ENCODE measurements around the gene PDE5A. TPM values are rescaled to one million over a fixed set of nuclear protein-coding genes. Genes with fewer than 3 reads are reported as not detected.

The PDE5A gene
- polyA plus RNA-seq, 1 donor from 2014 or later: 12.9 TPM

- H4K20me1 ChIP-seq (ENCODE audit: insufficient read depth): no peaks in the 10 kb centered on the region
- no peak overlapping the region for H3K9ac ChIP-seq (ENCODE audit: low read length)
- H3K4me3 ChIP-seq (ENCODE audit: low read length): no peak overlapping the region
- no peaks in the 10 kb centered on the region for H3K9me3 ChIP-seq (ENCODE audit: low read length)
- H3K79me2 ChIP-seq (replicated peaks; ENCODE audit: insufficient read depth, low read length): no peaks in the 10 kb centered on the region
- H3F3A ChIP-seq (ENCODE audit: insufficient read depth, low read length, poor library complexity, severe bottlenecking): no peaks in the 10 kb centered on the region
- H3K9me2 ChIP-seq (ENCODE audit: insufficient read depth, low read length): no peaks in the 10 kb centered on the region
- no peak overlapping the region for H2AFZ ChIP-seq (ENCODE audit: low read depth, low read length)
- H3K36me3 ChIP-seq (ENCODE audit: insufficient read depth, low read length): no peaks in the 10 kb centered on the region
- no peak overlapping the region for H3K4me2 ChIP-seq (ENCODE audit: low read length)
- H3K27me3 ChIP-seq (ENCODE audit: insufficient read depth, low read depth, low read length): no peaks in the 10 kb centered on the region
- no peak overlapping the region for H3K27ac ChIP-seq (ENCODE audit: low read length)
- TF ChIP-seq POLR2AphosphoS5 (IDR thresholded peaks at IDR 0.05): no peak
- TF ChIP-seq REST (IDR thresholded peaks at IDR 0.05; ENCODE audit: borderline replicate concordance): no peak
- no peak for TF ChIP-seq EP300 (conservative IDR thresholded peaks at IDR 0.05; ENCODE audit: poor library complexity, severe bottlenecking)
- no peak for TF ChIP-seq TAF1 (IDR thresholded peaks at IDR 0.05; ENCODE audit: low read depth)
- no peak for TF ChIP-seq EZH2 (IDR thresholded peaks at IDR 0.05; ENCODE audit: borderline replicate concordance, insufficient read depth, low read length, poor library complexity, severe bottlenecking)
- TF ChIP-seq SMC3 (conservative IDR thresholded peaks at IDR 0.05; ENCODE audit: poor library complexity): no peak
- TF ChIP-seq MXI1 (conservative IDR thresholded peaks at IDR 0.05; ENCODE audit: poor library complexity, severe bottlenecking): no peak
- no peak for TF ChIP-seq CTCF (IDR thresholded peaks at IDR 0.05; ENCODE audit: poor library complexity, severe bottlenecking)
- no peak for TF ChIP-seq RAD21 (conservative IDR thresholded peaks at IDR 0.05)
Measured at GRCh38 chr4:119581190-119581873, 47.3 kb downstream of the PDE5A start.

- Histone ChIP-seq H2AFZ (ENCODE audit: low read depth, low read length) (no peak overlapping the region), H3K27ac (ENCODE audit: low read length) (no peak overlapping the region), H3K4me2 (ENCODE audit: low read length) (no peak overlapping the region)
Measured at GRCh38 chr4:119580293-119580692, 48.3 kb downstream of the PDE5A start.

More at GRCh38 chr4:119580293-119580692, 48.3 kb downstream of the PDE5A start:
- H3K79me2 ChIP-seq (replicated peaks; ENCODE audit: insufficient read depth, low read length): no peaks in the 10 kb centered on the region
- H3K9me3 ChIP-seq (ENCODE audit: low read length): no peaks in the 10 kb centered on the region
- H3K36me3 ChIP-seq (ENCODE audit: insufficient read depth, low read length): no peaks in the 10 kb centered on the region
- no peaks in the 10 kb centered on the region for H4K20me1 ChIP-seq (ENCODE audit: insufficient read depth)
- no peaks in the 10 kb centered on the region for H3F3A ChIP-seq (ENCODE audit: insufficient read depth, low read length, poor library complexity, severe bottlenecking)
- no peak overlapping the region for H3K4me3 ChIP-seq (ENCODE audit: low read length)
- H3K27me3 ChIP-seq (ENCODE audit: insufficient read depth, low read depth, low read length): no peaks in the 10 kb centered on the region
- H3K9ac ChIP-seq (ENCODE audit: low read length): no peak overlapping the region
- no peaks in the 10 kb centered on the region for H3K9me2 ChIP-seq (ENCODE audit: insufficient read depth, low read length)
- TF ChIP-seq MXI1 (conservative IDR thresholded peaks at IDR 0.05; ENCODE audit: poor library complexity, severe bottlenecking) (no peak), CTCF (IDR thresholded peaks at IDR 0.05; ENCODE audit: poor library complexity, severe bottlenecking) (no peak), SMC3 (conservative IDR thresholded peaks at IDR 0.05; ENCODE audit: poor library complexity) (no peak), POLR2AphosphoS5 (IDR thresholded peaks at IDR 0.05) (no peak), TAF1 (IDR thresholded peaks at IDR 0.05; ENCODE audit: low read depth) (no peak), EZH2 (IDR thresholded peaks at IDR 0.05; ENCODE audit: borderline replicate concordance, insufficient read depth, low read length, poor library complexity, severe bottlenecking) (no peak), REST (IDR thresholded peaks at IDR 0.05; ENCODE audit: borderline replicate concordance) (no peak), EP300 (conservative IDR thresholded peaks at IDR 0.05; ENCODE audit: poor library complexity, severe bottlenecking) (no peak), RAD21 (conservative IDR thresholded peaks at IDR 0.05) (no peak)
